Measurements from ENCODE around the gene TMPRSS6. TPM values are rescaled to one million over a fixed set of nuclear protein-coding genes. Genes with fewer than 3 reads are reported as not detected.

The TMPRSS6 gene
- total and polyA plus RNA-seq, 8 donors: 0.45 to 1.5 (median 0.64) TPM; not detected in 1

- intact Hi-C loops (cut with DNase I): no loop called here
Observed at GRCh38 chr22:37059876-37060449, 49.5 kb downstream of the TMPRSS6 start.

GRCh38 chr22:37058917-37059701 lies 50.4 kb downstream of the TMPRSS6 start:
- no peak for DNase-seq
- intact Hi-C loops (cut with DNase I): no loop called here

More at GRCh38 chr22:37059876-37060449, 49.5 kb downstream of the TMPRSS6 start:
- no peaks in the 10 kb centered on the region for H3K9me3 ChIP-seq
- no peak overlapping the region for H3K4me3 ChIP-seq
- H3K27ac ChIP-seq: no peak overlapping the region
- no peak for TF ChIP-seq CTCF (IDR thresholded peaks at IDR 0.05)
- H3K4me1 ChIP-seq: no peaks in the 10 kb centered on the region
- DNase-seq (no peak), ATAC-seq (no peak)
- peaks cover 0 to 58% of the 10 kb centered on the region in 2 donors for H3K36me3 ChIP-seq
- no peaks in the 10 kb centered on the region for H3K27me3 ChIP-seq

GRCh38 chr22:37057796-37058510 lies 51.6 kb downstream of the TMPRSS6 start:
- intact Hi-C loops (cut with DNase I): no loop called here
- no peak overlapping the region for H3K4me3 ChIP-seq
- DNase-seq (no peak), ATAC-seq (no peak)
- no peak for TF ChIP-seq CTCF (IDR thresholded peaks at IDR 0.05)
- peaks cover 0 to 3% of the 10 kb centered on the region in 2 donors for H3K4me1 ChIP-seq
- H3K27me3 ChIP-seq: no peaks in the 10 kb centered on the region
- H3K9me3 ChIP-seq: no peaks in the 10 kb centered on the region
- H3K36me3 ChIP-seq: peaks cover 0 to 58% of the 10 kb centered on the region in 2 donors
- no peak overlapping the region for H3K27ac ChIP-seq

More at GRCh38 chr22:37058917-37059701, 50.4 kb downstream of the TMPRSS6 start:
- no peaks in the 10 kb centered on the region for H3K4me1 ChIP-seq
- H3K36me3 ChIP-seq: peaks cover 0 to 58% of the 10 kb centered on the region in 2 donors
- TF ChIP-seq CTCF (IDR thresholded peaks at IDR 0.05): no peak
- no peaks in the 10 kb centered on the region for H3K9me3 ChIP-seq
- H3K4me3 ChIP-seq: no peak overlapping the region
- no peak overlapping the region for H3K27ac ChIP-seq
- no peak for ATAC-seq
- H3K27me3 ChIP-seq: no peaks in the 10 kb centered on the region

- Histone ChIP-seq H3K4me1 (peaks cover 4 to 10% of the 10 kb centered on the region in 2 donors), H3K9me3 (no peaks in the 10 kb centered on the region), H3K27me3 (peaks cover 0 to 5% of the 10 kb centered on the region in 2 donors), H3K27ac (no peak overlapping the region), H3K4me3 (no peak overlapping the region), H3K36me3 (peaks cover 0 to 58% of the 10 kb centered on the region in 2 donors)
- DNase-seq: no peak
- TF ChIP-seq CTCF (IDR thresholded peaks at IDR 0.05): no peak
- intact Hi-C loops (cut with DNase I): no loop called here
- ATAC-seq: no peak
Observed at GRCh38 chr22:37057226-37057625, 52.3 kb downstream of the TMPRSS6 start.

GRCh38 chr22:37056246-37056645 lies 53.3 kb downstream of the TMPRSS6 start:
- DNase-seq (no peak), ATAC-seq (no peak)
- Histone ChIP-seq H3K27ac (no peak overlapping the region), H3K36me3 (peaks cover 0 to 50% of the 10 kb centered on the region in 2 donors), H3K4me1 (peaks cover 7 to 20% of the 10 kb centered on the region in 2 donors), H3K4me3 (no peak overlapping the region), H3K9me3 (no peaks in the 10 kb centered on the region), H3K27me3 (peaks cover 0 to 15% of the 10 kb centered on the region in 2 donors)
- intact Hi-C loops (cut with DNase I): no loop called here
- no peak for TF ChIP-seq CTCF (IDR thresholded peaks at IDR 0.05)
